Measurements from ENCODE around the gene EDAR. TPM values are rescaled to one million over a fixed set of nuclear protein-coding genes. Genes with fewer than 3 reads are reported as not detected.

EDAR gene
- total RNA-seq, 2 donors from 2014 or later: 0.37 to 1.3 TPM

- H3K36me3 Mint-ChIP-seq (ENCODE audit: low read depth): peaks cover 2% of the 10 kb centered on the region
- H3K4me3 Mint-ChIP-seq: no peak overlapping the region
- H3K27me3 Mint-ChIP-seq: no peaks in the 10 kb centered on the region
- H3K27ac Mint-ChIP-seq: no peak overlapping the region
- peaks cover 4% of the 10 kb centered on the region for H3K9me3 ChIP-seq (ENCODE audit: control insufficient read depth, low read length, poor library complexity, severe bottlenecking)
- no peaks in the 10 kb centered on the region for H3K4me1 Mint-ChIP-seq
- DNase-seq: no peak
- no peak for ATAC-seq
Measured at GRCh38 chr2:108878276-108878675, 110.7 kb downstream of the EDAR start.

- H3K36me3 Mint-ChIP-seq (ENCODE audit: low read depth): peaks cover 2% of the 10 kb centered on the region
- H3K27ac Mint-ChIP-seq: no peak overlapping the region
- H3K9me3 ChIP-seq (ENCODE audit: control insufficient read depth, low read length, poor library complexity, severe bottlenecking): peaks cover 4% of the 10 kb centered on the region
- no peaks in the 10 kb centered on the region for H3K4me1 Mint-ChIP-seq
- H3K27me3 Mint-ChIP-seq: no peaks in the 10 kb centered on the region
- no peak for DNase-seq
- no peak overlapping the region for H3K4me3 Mint-ChIP-seq
- ATAC-seq: no peak
Measured at GRCh38 chr2:108877506-108877905, 111.5 kb downstream of the EDAR start.

- no peaks in the 10 kb centered on the region for H3K9me3 ChIP-seq (ENCODE audit: control insufficient read depth, low read length, poor library complexity, severe bottlenecking)
- Mint-ChIP-seq H3K27ac (no peak overlapping the region), H3K27me3 (no peaks in the 10 kb centered on the region), H3K4me3 (no peak overlapping the region), H3K4me1 (no peaks in the 10 kb centered on the region), H3K36me3 (ENCODE audit: low read depth) (peaks cover 3% of the 10 kb centered on the region)
- DNase-seq (no peak), ATAC-seq (no peak)
Measured at GRCh38 chr2:108870069-108870644, 118.9 kb downstream of the EDAR start.

- Mint-ChIP-seq H3K4me1 (no peaks in the 10 kb centered on the region), H3K27ac (no peak overlapping the region), H3K36me3 (ENCODE audit: low read depth) (peaks cover 3% of the 10 kb centered on the region), H3K4me3 (no peak overlapping the region), H3K27me3 (no peaks in the 10 kb centered on the region)
- H3K9me3 ChIP-seq (ENCODE audit: control insufficient read depth, low read length, poor library complexity, severe bottlenecking): no peaks in the 10 kb centered on the region
- DNase-seq (no peak), ATAC-seq (no peak)
Measured at GRCh38 chr2:108869542-108869941, 119.5 kb downstream of the EDAR start.

GRCh38 chr2:108868911-108869310 lies 120.1 kb downstream of the EDAR start:
- ATAC-seq (no peak), DNase-seq (no peak)
- no peaks in the 10 kb centered on the region for H3K4me1 Mint-ChIP-seq
- no peaks in the 10 kb centered on the region for H3K9me3 ChIP-seq (ENCODE audit: control insufficient read depth, low read length, poor library complexity, severe bottlenecking)
- H3K27ac Mint-ChIP-seq: no peak overlapping the region
- no peak overlapping the region for H3K4me3 Mint-ChIP-seq
- H3K36me3 Mint-ChIP-seq (ENCODE audit: low read depth): peaks cover 3% of the 10 kb centered on the region
- H3K27me3 Mint-ChIP-seq: no peaks in the 10 kb centered on the region

GRCh38 chr2:108866041-108866440 lies 123.0 kb downstream of the EDAR start:
- DNase-seq: no peak
- Mint-ChIP-seq H3K27ac (no peak overlapping the region), H3K36me3 (ENCODE audit: low read depth) (peaks cover 3% of the 10 kb centered on the region), H3K27me3 (no peaks in the 10 kb centered on the region), H3K4me3 (no peak overlapping the region), H3K4me1 (no peaks in the 10 kb centered on the region)
- H3K9me3 ChIP-seq (ENCODE audit: control insufficient read depth, low read length, poor library complexity, severe bottlenecking): no peaks in the 10 kb centered on the region
- no peak for ATAC-seq

GRCh38 chr2:108858894-108859293 lies 130.1 kb downstream of the EDAR start:
- Mint-ChIP-seq H3K4me3 (no peak overlapping the region), H3K36me3 (ENCODE audit: low read depth) (no peaks in the 10 kb centered on the region), H3K27me3 (no peaks in the 10 kb centered on the region), H3K4me1 (no peaks in the 10 kb centered on the region), H3K27ac (no peak overlapping the region)
- ATAC-seq (no peak), DNase-seq (no peak)
- H3K9me3 ChIP-seq (ENCODE audit: control insufficient read depth, low read length, poor library complexity, severe bottlenecking): no peaks in the 10 kb centered on the region

- DNase-seq: no peak
Measured at GRCh38 chr2:108855194-108855593, 133.8 kb downstream of the EDAR start.

GRCh38 chr2:108854484-108854883 lies 134.5 kb downstream of the EDAR start:
- ATAC-seq (no peak), DNase-seq (no peak)
- no peak overlapping the region for H3K4me3 Mint-ChIP-seq
- no peaks in the 10 kb centered on the region for H3K27me3 Mint-ChIP-seq
- no peaks in the 10 kb centered on the region for H3K36me3 Mint-ChIP-seq (ENCODE audit: low read depth)
- no peaks in the 10 kb centered on the region for H3K9me3 ChIP-seq (ENCODE audit: control insufficient read depth, low read length, poor library complexity, severe bottlenecking)
- H3K27ac Mint-ChIP-seq: no peak overlapping the region
- H3K4me1 Mint-ChIP-seq: no peaks in the 10 kb centered on the region

More at GRCh38 chr2:108855194-108855593, 133.8 kb downstream of the EDAR start:
- H3K27me3 Mint-ChIP-seq: no peaks in the 10 kb centered on the region
- H3K4me1 Mint-ChIP-seq: no peaks in the 10 kb centered on the region
- ATAC-seq: peak; percentile 57
- no peak overlapping the region for H3K27ac Mint-ChIP-seq
- H3K36me3 Mint-ChIP-seq (ENCODE audit: low read depth): no peaks in the 10 kb centered on the region
- no peak overlapping the region for H3K4me3 Mint-ChIP-seq
- no peaks in the 10 kb centered on the region for H3K9me3 ChIP-seq (ENCODE audit: control insufficient read depth, low read length, poor library complexity, severe bottlenecking)

GRCh38 chr2:108853421-108853820 lies 135.6 kb downstream of the EDAR start:
- DNase-seq (no peak), ATAC-seq (no peak)
- no peaks in the 10 kb centered on the region for H3K9me3 ChIP-seq (ENCODE audit: control insufficient read depth, low read length, poor library complexity, severe bottlenecking)
- Mint-ChIP-seq H3K27ac (no peak overlapping the region), H3K4me1 (no peaks in the 10 kb centered on the region), H3K4me3 (no peak overlapping the region), H3K27me3 (no peaks in the 10 kb centered on the region), H3K36me3 (ENCODE audit: low read depth) (peaks cover 2% of the 10 kb centered on the region)

GRCh38 chr2:108852375-108852774 lies 136.6 kb downstream of the EDAR start:
- no peaks in the 10 kb centered on the region for H3K27me3 Mint-ChIP-seq
- H3K4me1 Mint-ChIP-seq: no peaks in the 10 kb centered on the region

GRCh38 chr2:108847000-108847399 lies 142.0 kb downstream of the EDAR start:
- Mint-ChIP-seq H3K4me1 (peaks cover 3% of the 10 kb centered on the region), H3K27me3 (no peaks in the 10 kb centered on the region), H3K27ac (peak overlapping the region; percentile 73), H3K36me3 (ENCODE audit: low read depth) (peaks cover 6% of the 10 kb centered on the region), H3K4me3 (no peak overlapping the region)
- no peaks in the 10 kb centered on the region for H3K9me3 ChIP-seq (ENCODE audit: control insufficient read depth, low read length, poor library complexity, severe bottlenecking)
- no peak for DNase-seq
- ATAC-seq: no peak

More at GRCh38 chr2:108852375-108852774, 136.6 kb downstream of the EDAR start:
- no peaks in the 10 kb centered on the region for H3K9me3 ChIP-seq (ENCODE audit: control insufficient read depth, low read length, poor library complexity, severe bottlenecking)
- no peak overlapping the region for H3K27ac Mint-ChIP-seq
- H3K36me3 Mint-ChIP-seq (ENCODE audit: low read depth): peaks cover 4% of the 10 kb centered on the region
- no peak for DNase-seq
- ATAC-seq: no peak
- H3K4me3 Mint-ChIP-seq: no peak overlapping the region

- ATAC-seq: no peak
- Mint-ChIP-seq H3K27me3 (no peaks in the 10 kb centered on the region), H3K36me3 (ENCODE audit: low read depth) (peaks cover 6% of the 10 kb centered on the region), H3K4me3 (no peak overlapping the region), H3K27ac (no peak overlapping the region), H3K4me1 (peaks cover 3% of the 10 kb centered on the region)
- DNase-seq: no peak
- no peaks in the 10 kb centered on the region for H3K9me3 ChIP-seq (ENCODE audit: control insufficient read depth, low read length, poor library complexity, severe bottlenecking)
Measured at GRCh38 chr2:108845923-108846322, 143.1 kb downstream of the EDAR start.

Data from T-helper 17 cell (primary cell).